ENCODE measurements around the gene FMO3. TPM values are rescaled to one million over a fixed set of nuclear protein-coding genes. Genes with fewer than 3 reads are reported as not detected.

The FMO3 gene
- total RNA-seq, 2 donors from 2014 or later, result not detected

- H3K27ac Mint-ChIP-seq, result no peak overlapping the region
Observed at GRCh38 chr1:171139890-171140289, 49.2 kb downstream of the FMO3 start.

DNA sequence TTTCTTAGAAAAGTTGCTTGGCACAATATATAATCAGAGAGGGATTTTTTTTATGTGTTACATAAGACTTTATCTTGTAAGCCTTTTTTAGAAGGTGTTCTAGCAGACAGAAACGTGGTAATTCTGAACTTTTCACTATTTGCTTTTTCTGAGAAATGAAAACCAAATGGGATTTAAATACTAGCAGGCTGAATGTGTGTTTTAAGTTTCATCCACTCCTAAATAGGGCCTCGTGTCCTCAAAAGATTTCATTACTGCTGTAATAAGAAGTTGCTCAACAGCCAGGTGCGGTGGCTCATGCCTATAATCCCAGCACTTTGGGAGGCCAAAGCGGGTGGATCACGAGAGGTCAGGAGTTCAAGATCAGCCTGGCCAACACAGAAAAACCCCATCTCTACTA is 49.7 kb downstream of the FMO3 start:
- H3K27ac Mint-ChIP-seq, result no peak overlapping the region
- DNase-seq (ENCODE audit: low spot score in 2 of 2) (no peak), ATAC-seq (no peak)
- H3K36me3 Mint-ChIP-seq, result no peaks in the 10 kb centered on the region
- no peaks in the 10 kb centered on the region for H3K9me3 Mint-ChIP-seq

More at GRCh38 chr1:171139890-171140289, 49.2 kb downstream of the FMO3 start:
- no peak for DNase-seq (ENCODE audit: low spot score in 2 of 2)
- Mint-ChIP-seq H3K9me3 (no peaks in the 10 kb centered on the region), H3K36me3 (no peaks in the 10 kb centered on the region)
- no peak for ATAC-seq

GRCh38 chr1:171140956-171141687 is 50.4 kb downstream of the FMO3 start:
- H3K36me3 Mint-ChIP-seq, result no peaks in the 10 kb centered on the region
- H3K9me3 Mint-ChIP-seq, result no peaks in the 10 kb centered on the region
- DNase-seq (ENCODE audit: low spot score in 2 of 2) (no peak), ATAC-seq (no peak)
- H3K27ac Mint-ChIP-seq, result no peak overlapping the region

GRCh38 chr1:171141688-171142415 is 51.1 kb downstream of the FMO3 start:
- ATAC-seq (no peak), DNase-seq (ENCODE audit: low spot score in 2 of 2) (no peak)
- no peaks in the 10 kb centered on the region for H3K36me3 Mint-ChIP-seq
- no peaks in the 10 kb centered on the region for H3K9me3 Mint-ChIP-seq
- no peak overlapping the region for H3K27ac Mint-ChIP-seq

DNA sequence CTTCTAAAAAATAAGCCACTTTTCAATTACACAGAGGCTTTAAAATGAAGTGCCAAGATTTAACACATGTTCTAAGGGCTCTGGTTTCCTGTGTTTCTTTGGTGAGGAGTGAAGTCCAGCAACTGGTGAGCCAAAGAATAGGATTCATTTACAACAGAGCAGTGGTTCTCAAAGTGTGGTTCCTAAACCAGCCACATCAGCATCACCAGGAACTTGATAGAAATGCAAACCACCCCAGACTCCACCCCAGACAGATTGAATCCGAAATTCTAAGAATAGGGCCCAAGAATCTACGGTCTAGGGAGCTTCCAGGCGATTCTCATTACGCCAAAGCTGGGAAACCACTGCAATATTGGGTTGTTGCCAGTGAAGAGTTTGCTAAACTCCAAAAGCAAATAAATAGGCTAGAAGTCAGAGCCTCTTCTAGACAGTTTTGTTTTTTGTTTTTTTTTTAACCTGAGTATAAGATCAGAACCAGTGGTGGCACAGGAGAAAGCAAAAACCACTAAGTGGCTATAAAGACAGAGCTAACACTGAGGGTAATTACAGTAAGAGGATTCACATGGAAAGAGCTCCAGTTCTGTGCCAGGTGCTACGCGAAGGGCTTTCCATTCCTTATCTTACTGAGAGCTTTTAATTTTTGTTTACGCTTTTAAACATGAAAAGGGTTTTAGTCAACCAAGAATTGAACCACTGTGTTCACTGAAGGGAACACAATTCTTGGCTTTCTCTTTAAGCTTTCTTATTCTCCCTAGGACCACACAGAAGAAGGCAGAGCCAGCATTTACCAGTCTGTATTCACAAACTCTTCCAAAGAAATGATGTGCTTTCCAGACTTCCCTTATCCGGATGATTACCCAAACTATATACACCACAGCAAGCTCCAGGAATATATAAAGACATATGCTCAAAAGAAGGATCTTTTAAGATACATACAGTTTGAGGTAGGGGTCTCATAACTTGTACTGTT is 52.0 kb downstream of the FMO3 start:
- no peaks in the 10 kb centered on the region for H3K9me3 Mint-ChIP-seq
- H3K27ac Mint-ChIP-seq, result no peak overlapping the region
- H3K36me3 Mint-ChIP-seq, result no peaks in the 10 kb centered on the region
- ATAC-seq (no peak), DNase-seq (ENCODE audit: low spot score in 2 of 2) (no peak)

GRCh38 chr1:171150156-171150555 is 59.5 kb downstream of the FMO3 start:
- Mint-ChIP-seq H3K36me3 (no peaks in the 10 kb centered on the region), H3K27ac (no peak overlapping the region), H3K9me3 (no peaks in the 10 kb centered on the region)
- ATAC-seq (no peak), DNase-seq (ENCODE audit: low spot score in 2 of 2) (no peak)

GRCh38 chr1:171152549-171152948 is 61.8 kb downstream of the FMO3 start:
- DNase-seq (ENCODE audit: low spot score in 2 of 2), result no peak

DNA sequence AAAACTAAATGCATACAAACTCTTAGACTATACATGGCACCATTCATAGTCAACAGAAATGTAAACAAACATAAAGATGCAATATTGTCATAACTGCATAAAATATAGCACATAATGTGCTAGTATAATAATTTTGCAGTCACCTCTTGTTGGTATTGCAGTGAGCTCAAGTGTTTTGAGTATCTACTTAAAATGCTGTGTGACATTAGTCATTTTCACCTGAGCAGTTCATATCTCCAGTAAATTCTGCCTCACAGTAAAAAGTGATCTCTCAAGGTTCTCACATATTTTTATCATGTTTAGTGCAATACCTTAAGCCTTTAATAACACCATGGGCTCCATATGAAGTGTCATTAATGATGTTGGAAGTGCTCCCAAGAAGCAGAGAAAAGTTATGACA is 64.8 kb downstream of the FMO3 start:
- ATAC-seq (no peak), DNase-seq (ENCODE audit: low spot score in 2 of 2) (no peak)

More at GRCh38 chr1:171152549-171152948, 61.8 kb downstream of the FMO3 start:
- Mint-ChIP-seq H3K36me3 (no peaks in the 10 kb centered on the region), H3K27ac (no peak overlapping the region), H3K9me3 (no peaks in the 10 kb centered on the region)
- ATAC-seq, result no peak

GRCh38 chr1:171158096-171158495 is 67.4 kb downstream of the FMO3 start:
- Mint-ChIP-seq H3K9me3 (peaks cover 0 to 4% of the 10 kb centered on the region in 2 donors), H3K27ac (no peak overlapping the region), H3K36me3 (no peaks in the 10 kb centered on the region)
- DNase-seq (ENCODE audit: low spot score in 2 of 2), result no peak
- no peak for ATAC-seq

More for the DNA sequence above, 64.8 kb downstream of the FMO3 start:
- H3K36me3 Mint-ChIP-seq, result no peaks in the 10 kb centered on the region
- H3K9me3 Mint-ChIP-seq, result peaks cover 0 to 4% of the 10 kb centered on the region in 2 donors
- H3K27ac Mint-ChIP-seq, result no peak overlapping the region

DNA sequence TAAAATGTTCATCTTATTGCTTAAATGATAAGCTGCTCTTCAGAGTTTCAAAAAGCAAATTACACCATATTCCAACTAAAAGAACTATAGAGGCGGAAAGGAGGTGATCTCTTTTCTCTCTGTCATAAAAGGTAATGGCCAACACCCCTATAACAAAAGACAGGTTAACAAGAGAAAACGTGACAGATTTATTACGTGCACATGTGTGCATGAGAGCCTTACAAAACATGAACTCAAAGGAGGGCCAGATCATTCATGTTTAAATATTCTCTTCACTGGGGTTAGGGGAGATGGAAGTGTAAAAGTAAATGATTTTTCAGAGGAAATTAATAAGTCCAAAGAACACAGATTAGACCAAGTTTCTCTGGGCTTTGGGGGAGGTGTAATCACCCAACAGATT is 67.8 kb downstream of the FMO3 start:
- H3K36me3 Mint-ChIP-seq, result no peaks in the 10 kb centered on the region
- peaks cover 0 to 4% of the 10 kb centered on the region in 2 donors for H3K9me3 Mint-ChIP-seq
- DNase-seq (ENCODE audit: low spot score in 2 of 2), result no peak
- no peak for ATAC-seq
- no peak overlapping the region for H3K27ac Mint-ChIP-seq

DNA sequence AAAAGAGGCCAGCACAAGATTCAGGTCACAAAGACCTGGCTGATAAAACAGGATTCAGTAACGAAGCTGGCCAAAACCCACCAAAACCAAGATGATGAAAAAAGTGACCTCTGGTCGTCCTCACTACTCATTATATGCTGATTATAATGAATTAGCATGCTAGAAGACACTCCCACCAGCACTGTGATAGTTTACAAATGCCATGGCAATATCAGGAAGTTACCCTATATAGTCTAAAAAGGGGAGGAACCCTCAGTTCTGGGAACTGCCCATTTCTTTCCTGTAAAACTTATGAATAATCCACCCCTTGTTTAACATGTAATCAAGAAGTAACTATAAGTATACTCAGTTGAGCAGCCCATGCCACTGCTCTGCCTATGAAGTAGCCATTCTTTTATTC is 68.4 kb downstream of the FMO3 start:
- Mint-ChIP-seq H3K9me3 (peaks cover 0 to 4% of the 10 kb centered on the region in 2 donors), H3K36me3 (no peaks in the 10 kb centered on the region), H3K27ac (no peak overlapping the region)
- no peak for ATAC-seq
- DNase-seq (ENCODE audit: low spot score in 2 of 2), result no peak

DNA sequence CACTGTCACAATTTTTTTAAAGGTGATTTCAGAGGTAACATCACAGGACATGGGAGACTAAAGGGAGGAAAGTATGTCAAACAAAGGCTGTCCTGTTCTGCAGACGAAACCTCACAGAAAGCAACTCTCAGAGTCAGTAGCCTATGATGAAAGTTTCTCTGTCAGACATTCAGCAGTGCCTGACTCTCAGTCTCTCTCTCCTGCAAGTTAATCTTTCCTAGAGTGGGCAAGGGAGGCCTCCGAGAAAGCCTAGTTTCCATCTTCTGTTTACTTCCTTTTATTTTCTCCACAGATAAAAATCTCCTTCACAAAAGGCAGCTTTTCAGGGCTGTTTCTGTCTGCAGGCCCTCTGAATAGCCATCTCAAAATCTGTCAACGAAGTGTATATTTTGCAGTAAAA is 69.5 kb downstream of the FMO3 start:
- Mint-ChIP-seq H3K36me3 (no peaks in the 10 kb centered on the region), H3K27ac (no peak overlapping the region), H3K9me3 (peaks cover 0 to 4% of the 10 kb centered on the region in 2 donors)
- ATAC-seq (no peak), DNase-seq (ENCODE audit: low spot score in 2 of 2) (no peak)

DNA sequence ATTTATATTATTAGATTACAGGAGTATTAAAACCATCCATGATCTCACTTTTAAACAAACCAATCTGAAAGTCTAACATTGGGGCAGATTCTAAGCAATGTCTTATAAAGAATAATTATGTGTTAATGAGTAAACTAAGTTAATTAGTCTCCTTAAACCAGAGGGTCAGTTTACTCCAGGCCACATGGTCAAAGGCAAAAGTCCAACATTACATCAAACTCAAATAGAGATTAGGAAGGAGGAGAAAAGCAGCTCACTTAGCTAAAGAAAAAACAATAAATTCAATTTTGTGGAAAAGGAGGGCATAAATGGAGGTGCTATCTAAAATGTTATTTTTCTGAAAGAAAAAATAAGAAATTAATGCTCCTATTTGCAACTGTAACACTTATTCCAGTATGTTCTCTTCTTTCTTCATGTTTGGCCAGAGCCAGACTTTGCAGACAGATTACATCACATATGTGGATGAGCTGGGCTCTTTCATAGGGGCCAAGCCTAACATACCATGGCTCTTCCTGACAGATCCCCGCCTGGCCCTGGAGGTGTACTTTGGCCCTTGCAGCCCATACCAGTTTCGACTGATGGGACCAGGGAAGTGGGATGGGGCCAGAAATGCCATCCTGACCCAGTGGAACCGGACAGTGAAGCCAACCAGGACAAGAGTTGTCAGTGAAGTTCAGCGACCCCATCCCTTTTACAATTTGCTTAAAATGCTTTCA is 70.1 kb downstream of the FMO3 start:
- peaks cover 0 to 4% of the 10 kb centered on the region in 2 donors for H3K9me3 Mint-ChIP-seq
- DNase-seq (ENCODE audit: low spot score in 2 of 2) (no peak), ATAC-seq (no peak)
- H3K27ac Mint-ChIP-seq, result no peak overlapping the region
- H3K36me3 Mint-ChIP-seq, result no peaks in the 10 kb centered on the region

GRCh38 chr1:171161431-171161830 is 70.7 kb downstream of the FMO3 start:
- no peaks in the 10 kb centered on the region for H3K36me3 Mint-ChIP-seq
- no peak overlapping the region for H3K27ac Mint-ChIP-seq
- ATAC-seq (no peak), DNase-seq (ENCODE audit: low spot score in 2 of 2) (no peak)
- H3K9me3 Mint-ChIP-seq, result peaks cover 0 to 4% of the 10 kb centered on the region in 2 donors

GRCh38 chr1:171166361-171166760 is 75.7 kb downstream of the FMO3 start:
- no peak for ATAC-seq
- no peaks in the 10 kb centered on the region for H3K9me3 Mint-ChIP-seq
- no peak overlapping the region for H3K27ac Mint-ChIP-seq
- DNase-seq (ENCODE audit: low spot score in 2 of 2), result no peak
- H3K36me3 Mint-ChIP-seq, result no peaks in the 10 kb centered on the region
